H9 (cell line): ENCODE data around the gene ODC1. TPM values are rescaled to one million over a fixed set of nuclear protein-coding genes. Genes with fewer than 3 reads are reported as not detected.

Source experiments
- DNase-seq: peaks from one replicate; pipeline ENCODE4 v3.0.0-alpha.2; 2017
- H2AFZ ChIP-seq: one replicate; pipeline ENCODE4 v1.6.1; 2013; ENCODE audit warnings: mild to moderate bottlenecking, low read length, control low read depth, moderate library complexity
- H2AK5ac ChIP-seq: 2 replicates; pipeline ENCODE4 v1.6.1; 2013; ENCODE audit warnings: low read length, control low read depth, mixed read lengths; ENCODE audit not compliant: insufficient read length
- H2BK120ac ChIP-seq: one replicate; pipeline ENCODE4 v1.6.1; 2013; ENCODE audit warnings: low read depth, mild to moderate bottlenecking, low read length, control low read depth, inconsistent platforms; ENCODE audit not compliant: poor library complexity, severe bottlenecking
- H2BK12ac ChIP-seq: 2 replicates; pipeline ENCODE4 v1.6.1; 2013; ENCODE audit warnings: low read length, control low read depth, mixed read lengths, low read depth; ENCODE audit not compliant: insufficient read length
- H2BK15ac ChIP-seq: 2 replicates; pipeline ENCODE4 v1.6.1; 2013; ENCODE audit warnings: low read depth, low read length, control low read depth
- H2BK20ac ChIP-seq: one replicate; pipeline ENCODE4 v1.6.1; 2013; ENCODE audit warnings: low read depth, mild to moderate bottlenecking, low read length, control low read depth, inconsistent platforms; ENCODE audit not compliant: poor library complexity, severe bottlenecking
- H2BK5ac ChIP-seq: 2 replicates; pipeline ENCODE4 v1.6.1; 2013; ENCODE audit warnings: low read length, control low read depth, mixed read lengths; ENCODE audit not compliant: insufficient read length
- H3K14ac ChIP-seq: 2 replicates; pipeline ENCODE4 v1.6.1; 2013; ENCODE audit warnings: low read length, control low read depth; ENCODE audit not compliant: insufficient read depth
- H3K18ac ChIP-seq: 2 replicates; pipeline ENCODE4 v1.6.1; 2013; ENCODE audit warnings: low read depth, mild to moderate bottlenecking, mixed read lengths, low read length, control low read depth; ENCODE audit not compliant: insufficient read length
- H3K23ac ChIP-seq: 2 replicates; pipeline ENCODE4 v1.6.1; 2013; ENCODE audit warnings: low read length, control low read depth, mixed read lengths, low read depth; ENCODE audit not compliant: insufficient read length
- H3K23me2 ChIP-seq: 2 replicates; pipeline ENCODE4 v1.6.1; 2013; ENCODE audit warnings: low read depth, mild to moderate bottlenecking, mixed read lengths, low read length, control low read depth; ENCODE audit not compliant: insufficient read length, poor library complexity, severe bottlenecking
- H3K27ac ChIP-seq: 2 replicates; pipeline ENCODE4 v1.5.1; 2013; ENCODE audit warnings: low read length, control low read depth, mixed read lengths, low read depth; ENCODE audit not compliant: insufficient read length
- H3K27me3 ChIP-seq: 2 replicates; pipeline ENCODE4 v1.6.1; 2013; ENCODE audit warnings: low read length, control low read depth, inconsistent platforms; ENCODE audit not compliant: insufficient read depth
- H3K4ac ChIP-seq: 2 replicates; pipeline ENCODE4 v1.6.1; 2013; ENCODE audit warnings: low read depth, mild to moderate bottlenecking, control low read depth, inconsistent platforms, low read length, moderate library complexity
- H3K4me1 ChIP-seq: 2 replicates; pipeline ENCODE4 v1.6.1; 2013; ENCODE audit warnings: low read length, control low read depth, inconsistent platforms; ENCODE audit not compliant: insufficient read depth
- H3K4me2 ChIP-seq: 2 replicates; pipeline ENCODE4 v1.6.1; 2013; ENCODE audit warnings: low read length, control low read depth, mixed read lengths; ENCODE audit not compliant: insufficient read length, insufficient read depth
- H3K56ac ChIP-seq: 2 replicates; pipeline ENCODE4 v1.6.1; 2013; ENCODE audit warnings: low read depth, mild to moderate bottlenecking, mixed read lengths, low read length, control low read depth; ENCODE audit not compliant: insufficient read length
- H3K79me1 ChIP-seq: 2 replicates; pipeline ENCODE4 v1.6.1; 2013; ENCODE audit warnings: low read depth, mild to moderate bottlenecking, moderate library complexity, low read length, control low read depth, inconsistent platforms; ENCODE audit not compliant: insufficient read depth, poor library complexity, severe bottlenecking
- H3K79me2 ChIP-seq: 2 replicates; pipeline ENCODE4 v1.6.1; 2013; ENCODE audit warnings: low read length, control low read depth, inconsistent platforms; ENCODE audit not compliant: insufficient read depth
- H3K9ac ChIP-seq: 2 replicates; pipeline ENCODE4 v1.6.1; 2013; ENCODE audit warnings: low read length, control low read depth, mixed read lengths; ENCODE audit not compliant: insufficient read length; ENCODE audit errors: extremely low read depth
- H3K9me3 ChIP-seq: one replicate; pipeline ENCODE4 v1.6.1; 2013; ENCODE audit warnings: low read depth, low read length, inconsistent platforms; ENCODE audit not compliant: control insufficient read depth
- H3T11ph ChIP-seq: one replicate; pipeline ENCODE4 v1.6.1; 2013; ENCODE audit warnings: mild to moderate bottlenecking, low read length, control low read depth, inconsistent platforms
- H4K20me1 ChIP-seq: one replicate; pipeline ENCODE4 v1.6.1; 2013; ENCODE audit not compliant: control insufficient read depth, insufficient read length, insufficient read depth
- H4K5ac ChIP-seq: 2 replicates; pipeline ENCODE4 v1.6.1; 2013; ENCODE audit warnings: low read depth, mild to moderate bottlenecking, mixed read lengths, low read length, control low read depth; ENCODE audit not compliant: insufficient read length
- H4K8ac ChIP-seq: replicated peaks from 2 replicates; pipeline ENCODE4 v1.6.1; 2013; ENCODE audit warnings: low read length, control low read depth, mixed read lengths, low read depth; ENCODE audit not compliant: insufficient read length
- H4K91ac ChIP-seq: 2 replicates; pipeline ENCODE4 v1.6.1; 2013; ENCODE audit warnings: low read depth, mild to moderate bottlenecking, moderate library complexity, mixed read lengths, low read length, control low read depth; ENCODE audit not compliant: insufficient read length
- H3K27ac Mint-ChIP-seq, 3 experiments: 2 replicates in 2 of 3; 3 replicates in 1 of 3; pipeline ENCODE4 v1.8.0; 2020 to 2021; ENCODE audit warnings: mixed read lengths in 3 of 3, mild to moderate bottlenecking in 1 of 3, moderate library complexity in 1 of 3
- H3K27me3 Mint-ChIP-seq: 2 replicates; pipeline ENCODE4 v1.8.0; 2021; ENCODE audit warnings: low read depth, mild to moderate bottlenecking, moderate library complexity, mixed read lengths
- H3K36me3 Mint-ChIP-seq, 3 experiments: 2 replicates in 2 of 3; 3 replicates in 1 of 3; pipeline ENCODE4 v1.8.0; 2020 to 2021; ENCODE audit warnings: low read depth in 3 of 3, mixed read lengths in 3 of 3; ENCODE audit not compliant: insufficient read depth in 1 of 3
- H3K4me1 Mint-ChIP-seq, 2 experiments: 2 replicates each; pipeline ENCODE4 v1.8.0; 2020; ENCODE audit warnings: mixed read lengths in 2 of 2
- H3K4me3 Mint-ChIP-seq, 2 experiments: 2 replicates in 1 of 2; 3 replicates in 1 of 2; pipeline ENCODE4 v1.8.0; 2020 to 2021; ENCODE audit warnings: mild to moderate bottlenecking in 2 of 2, mixed read lengths in 2 of 2, moderate library complexity in 1 of 2
- H3K9me3 Mint-ChIP-seq, 2 experiments: 2 replicates in 1 of 2; 3 replicates in 1 of 2; pipeline ENCODE4 v1.8.0; 2020; ENCODE audit warnings: mild to moderate bottlenecking in 2 of 2, mixed read lengths in 2 of 2, moderate library complexity in 1 of 2
- CTCF ChIP-seq: fragments of 200-600 bp; sonication (generic); conservative IDR thresholded peaks from 3 replicates; pipeline ENCODE4 v1.8.0; 2021; ENCODE audit warnings: antibody characterized with exemption, mild to moderate bottlenecking
- WGBS: extraction: QIAGEN DNeasy Blood & Tissue Kit; methylation state at CpG from one replicate; pipeline ENCODE4 v1.1.7; 2013; ENCODE audit warnings: missing lambda C conversion rate, low lambda C conversion rate, mixed read lengths; ENCODE audit not compliant: insufficient read length; ENCODE audit errors: extremely low coverage; 5-methylcytosine and 5-hydroxymethylcytosine counted together
- total RNA-seq: library from RNA; stranded (reverse); gene quantifications from 2 replicates; pipeline ENCODE4 v1.2.1, GENCODE V29; 2021

The ODC1 gene
- total RNA-seq, 1 experiment from 2014 or later = 48.3 TPM

DNA sequence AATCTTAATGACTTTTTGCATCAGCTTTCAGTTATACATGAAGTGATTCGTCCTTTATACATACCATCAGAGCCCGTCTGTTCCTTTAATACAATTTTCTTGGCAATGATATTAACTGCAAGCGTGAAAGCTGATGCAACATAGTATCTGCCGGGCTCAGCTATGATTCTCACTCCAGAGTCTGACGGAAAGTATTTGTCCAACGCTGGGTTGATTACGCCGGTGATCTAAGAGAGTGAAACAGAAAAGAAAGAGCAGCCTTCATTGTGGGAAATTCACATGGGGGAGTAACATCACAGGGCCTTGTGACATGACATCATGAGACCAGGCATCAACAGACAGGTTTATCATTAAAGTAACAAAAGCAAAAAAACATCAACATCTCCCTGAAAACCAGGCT lies 6.2 kb downstream of the ODC1 start:
- Mint-ChIP-seq H3K4me1 (peaks cover 0 to 2% of the 10 kb centered on the region in 2 experiments; a peak in 1 of 4 replicates), H3K4me3 (no peak overlapping the region), H3K36me3 (peaks cover 36 to 52% (median 50%) of the 10 kb centered on the region in 3 experiments; a peak in 6 of 7 replicates), H3K27ac (peak overlapping the region in 1 of 3 experiments; percentile 12; a peak in 2 of 7 replicates), H3K27me3 (peaks cover 4% of the 10 kb centered on the region), H3K9me3 (no peaks in the 10 kb centered on the region)
- H2AK5ac ChIP-seq = no peak overlapping the region
- no peak overlapping the region for H3K9ac ChIP-seq
- H3K56ac ChIP-seq = no peak overlapping the region
- no peak overlapping the region for H2AFZ ChIP-seq
- no peak overlapping the region for H3K14ac ChIP-seq
- TF ChIP-seq CTCF = no peak
- no peaks in the 10 kb centered on the region for H3K9me3 ChIP-seq
- H3K23me2 ChIP-seq = no peaks in the 10 kb centered on the region
- H3K23ac ChIP-seq = no peak overlapping the region
- no peak overlapping the region for H3K27ac ChIP-seq
- no peak overlapping the region for H2BK15ac ChIP-seq
- no peak overlapping the region for H2BK5ac ChIP-seq
- H4K5ac ChIP-seq = no peak overlapping the region
- H2BK12ac ChIP-seq = no peak overlapping the region
- H3K27me3 ChIP-seq = no peaks in the 10 kb centered on the region
- no peak overlapping the region for H4K8ac ChIP-seq
- no peaks in the 10 kb centered on the region for H4K20me1 ChIP-seq
- DNase-seq = no peak
- H2BK120ac ChIP-seq = no peak overlapping the region
- no peak overlapping the region for H2BK20ac ChIP-seq
- H3K4me2 ChIP-seq = no peak overlapping the region
- no peak overlapping the region for H3K18ac ChIP-seq
- no peak overlapping the region for H4K91ac ChIP-seq
- H3T11ph ChIP-seq = no peak overlapping the region
- no peaks in the 10 kb centered on the region for H3K4me1 ChIP-seq
- no peaks in the 10 kb centered on the region for H3K79me1 ChIP-seq
- WGBS = no CpG with 5 or more reads among the region's 8 CpGs
- peaks cover 3% of the 10 kb centered on the region; the same call in 1 of the 2 replicates for H3K79me2 ChIP-seq
- no peak overlapping the region for H3K4ac ChIP-seq
